Measurements from ENCODE around the gene SLC39A9. TPM values are rescaled to one million over a fixed set of nuclear protein-coding genes. Genes with fewer than 3 reads are reported as not detected.

SLC39A9 gene
- total and polyA plus RNA-seq, 2 experiments from 2014 or later = 17.7 to 48.1 TPM

DNA sequence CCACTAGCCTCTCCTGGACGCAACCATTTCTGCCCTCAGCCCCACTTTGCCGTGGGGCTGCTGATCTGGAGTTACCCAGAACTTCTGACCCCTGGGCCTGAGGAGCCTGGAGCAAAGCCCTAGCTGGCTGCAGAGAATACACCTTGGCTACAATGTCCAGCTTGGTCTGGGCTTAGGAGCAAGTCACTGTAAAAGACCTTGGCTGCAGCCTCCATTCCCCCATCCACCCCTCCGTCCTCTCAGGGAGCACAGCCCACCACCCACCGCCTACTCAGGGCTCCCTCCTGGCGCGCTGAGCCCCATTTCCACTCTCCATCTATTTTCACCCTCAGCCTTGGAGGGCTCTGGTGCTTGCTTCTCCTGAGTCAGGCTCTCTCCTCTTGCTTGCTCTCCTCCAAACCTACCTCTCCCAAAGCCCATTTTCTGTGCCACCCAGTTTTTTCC is 43.3 kb upstream of the SLC39A9 start:
- no peaks in the 10 kb centered on the region for H3K4me1 ChIP-seq (ENCODE audit: insufficient read depth)
- no peaks in the 10 kb centered on the region for H3K27me3 ChIP-seq (ENCODE audit: insufficient read depth)
- H3K79me2 ChIP-seq (replicated peaks; ENCODE audit: insufficient read depth) = no peaks in the 10 kb centered on the region
- no peak overlapping the region for H3K4me3 ChIP-seq
- H3K27ac ChIP-seq (ENCODE audit: low read depth) = no peak overlapping the region
- H3K4me2 ChIP-seq = no peak overlapping the region
- no peak overlapping the region for H3K4me3 Mint-ChIP-seq
- peaks cover 4% of the 10 kb centered on the region for H3K27me3 Mint-ChIP-seq (ENCODE audit: insufficient read depth, low read depth, poor library complexity)
- H3K9me2 ChIP-seq (ENCODE audit: insufficient read depth) = no peaks in the 10 kb centered on the region
- H3F3A ChIP-seq (replicated peaks; ENCODE audit: low read depth) = no peaks in the 10 kb centered on the region
- H3K27ac Mint-ChIP-seq = no peak overlapping the region
- H2AFZ ChIP-seq = no peak overlapping the region
- no peaks in the 10 kb centered on the region for H3K9me3 Mint-ChIP-seq
- H3K4me1 Mint-ChIP-seq = peaks cover 16% of the 10 kb centered on the region
- H3K36me3 Mint-ChIP-seq (ENCODE audit: low read depth) = no peaks in the 10 kb centered on the region
- DNase-seq (ENCODE audit: low spot score) = no peak
- no peak for ATAC-seq
- H4K20me1 ChIP-seq (replicated peaks; ENCODE audit: insufficient read depth) = no peaks in the 10 kb centered on the region
- no peaks in the 10 kb centered on the region for H3K36me3 ChIP-seq (ENCODE audit: insufficient read depth)
- no peak for TF ChIP-seq JUNB (IDR thresholded peaks at IDR 0.05; ENCODE audit: unreplicated experiment)

DNA sequence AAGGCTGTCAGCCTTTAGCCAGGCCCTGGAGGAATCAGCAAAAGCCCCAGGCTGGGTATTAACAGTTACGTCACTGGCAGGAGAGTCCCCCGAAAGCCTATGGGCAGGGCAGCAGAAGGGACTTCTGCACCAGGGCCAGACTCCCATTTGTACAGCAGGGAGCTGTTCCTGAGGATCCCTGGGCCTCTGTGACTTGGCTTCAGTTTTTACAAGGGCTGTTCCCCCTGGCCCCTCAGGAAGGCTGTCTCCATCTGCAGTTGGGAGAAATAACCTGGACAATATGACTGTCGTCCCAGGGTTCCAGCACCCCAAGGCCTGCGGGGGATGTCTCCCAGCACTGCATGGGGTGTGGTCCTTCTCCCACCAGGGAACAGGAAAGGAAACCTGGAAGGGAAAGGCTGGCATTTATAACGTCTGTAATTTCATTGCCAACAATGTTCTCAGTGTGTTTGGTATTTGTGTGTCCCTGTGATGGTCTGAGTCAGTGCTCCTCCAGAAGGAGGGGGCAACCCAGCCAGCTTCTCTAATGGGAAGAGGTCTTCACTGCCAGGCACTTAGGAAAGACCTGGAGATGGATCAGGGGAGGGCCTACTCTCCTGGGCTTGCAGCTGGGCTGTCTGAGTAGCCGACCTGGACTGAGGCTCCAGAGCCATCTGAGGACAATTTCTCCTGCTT is 42.7 kb upstream of the SLC39A9 start:
- no peak overlapping the region for H2AFZ ChIP-seq
- DNase-seq (ENCODE audit: low spot score) = no peak
- Mint-ChIP-seq H3K27ac (no peak overlapping the region), H3K36me3 (ENCODE audit: low read depth) (no peaks in the 10 kb centered on the region), H3K9me3 (no peaks in the 10 kb centered on the region), H3K27me3 (ENCODE audit: insufficient read depth, low read depth, poor library complexity) (peaks cover 4% of the 10 kb centered on the region), H3K4me3 (no peak overlapping the region), H3K4me1 (peaks cover 12% of the 10 kb centered on the region)
- H3K9me2 ChIP-seq (ENCODE audit: insufficient read depth) = no peaks in the 10 kb centered on the region
- no peak overlapping the region for H3K27ac ChIP-seq (ENCODE audit: low read depth)
- no peaks in the 10 kb centered on the region for H3K79me2 ChIP-seq (replicated peaks; ENCODE audit: insufficient read depth)
- H3K4me2 ChIP-seq = no peak overlapping the region
- ATAC-seq = no peak
- H3K4me3 ChIP-seq = no peak overlapping the region
- H3K4me1 ChIP-seq (ENCODE audit: insufficient read depth) = no peaks in the 10 kb centered on the region
- no peaks in the 10 kb centered on the region for H3K27me3 ChIP-seq (ENCODE audit: insufficient read depth)
- no peaks in the 10 kb centered on the region for H3K36me3 ChIP-seq (ENCODE audit: insufficient read depth)
- no peaks in the 10 kb centered on the region for H3F3A ChIP-seq (replicated peaks; ENCODE audit: low read depth)
- no peaks in the 10 kb centered on the region for H4K20me1 ChIP-seq (replicated peaks; ENCODE audit: insufficient read depth)
- TF ChIP-seq, protein P1, sequence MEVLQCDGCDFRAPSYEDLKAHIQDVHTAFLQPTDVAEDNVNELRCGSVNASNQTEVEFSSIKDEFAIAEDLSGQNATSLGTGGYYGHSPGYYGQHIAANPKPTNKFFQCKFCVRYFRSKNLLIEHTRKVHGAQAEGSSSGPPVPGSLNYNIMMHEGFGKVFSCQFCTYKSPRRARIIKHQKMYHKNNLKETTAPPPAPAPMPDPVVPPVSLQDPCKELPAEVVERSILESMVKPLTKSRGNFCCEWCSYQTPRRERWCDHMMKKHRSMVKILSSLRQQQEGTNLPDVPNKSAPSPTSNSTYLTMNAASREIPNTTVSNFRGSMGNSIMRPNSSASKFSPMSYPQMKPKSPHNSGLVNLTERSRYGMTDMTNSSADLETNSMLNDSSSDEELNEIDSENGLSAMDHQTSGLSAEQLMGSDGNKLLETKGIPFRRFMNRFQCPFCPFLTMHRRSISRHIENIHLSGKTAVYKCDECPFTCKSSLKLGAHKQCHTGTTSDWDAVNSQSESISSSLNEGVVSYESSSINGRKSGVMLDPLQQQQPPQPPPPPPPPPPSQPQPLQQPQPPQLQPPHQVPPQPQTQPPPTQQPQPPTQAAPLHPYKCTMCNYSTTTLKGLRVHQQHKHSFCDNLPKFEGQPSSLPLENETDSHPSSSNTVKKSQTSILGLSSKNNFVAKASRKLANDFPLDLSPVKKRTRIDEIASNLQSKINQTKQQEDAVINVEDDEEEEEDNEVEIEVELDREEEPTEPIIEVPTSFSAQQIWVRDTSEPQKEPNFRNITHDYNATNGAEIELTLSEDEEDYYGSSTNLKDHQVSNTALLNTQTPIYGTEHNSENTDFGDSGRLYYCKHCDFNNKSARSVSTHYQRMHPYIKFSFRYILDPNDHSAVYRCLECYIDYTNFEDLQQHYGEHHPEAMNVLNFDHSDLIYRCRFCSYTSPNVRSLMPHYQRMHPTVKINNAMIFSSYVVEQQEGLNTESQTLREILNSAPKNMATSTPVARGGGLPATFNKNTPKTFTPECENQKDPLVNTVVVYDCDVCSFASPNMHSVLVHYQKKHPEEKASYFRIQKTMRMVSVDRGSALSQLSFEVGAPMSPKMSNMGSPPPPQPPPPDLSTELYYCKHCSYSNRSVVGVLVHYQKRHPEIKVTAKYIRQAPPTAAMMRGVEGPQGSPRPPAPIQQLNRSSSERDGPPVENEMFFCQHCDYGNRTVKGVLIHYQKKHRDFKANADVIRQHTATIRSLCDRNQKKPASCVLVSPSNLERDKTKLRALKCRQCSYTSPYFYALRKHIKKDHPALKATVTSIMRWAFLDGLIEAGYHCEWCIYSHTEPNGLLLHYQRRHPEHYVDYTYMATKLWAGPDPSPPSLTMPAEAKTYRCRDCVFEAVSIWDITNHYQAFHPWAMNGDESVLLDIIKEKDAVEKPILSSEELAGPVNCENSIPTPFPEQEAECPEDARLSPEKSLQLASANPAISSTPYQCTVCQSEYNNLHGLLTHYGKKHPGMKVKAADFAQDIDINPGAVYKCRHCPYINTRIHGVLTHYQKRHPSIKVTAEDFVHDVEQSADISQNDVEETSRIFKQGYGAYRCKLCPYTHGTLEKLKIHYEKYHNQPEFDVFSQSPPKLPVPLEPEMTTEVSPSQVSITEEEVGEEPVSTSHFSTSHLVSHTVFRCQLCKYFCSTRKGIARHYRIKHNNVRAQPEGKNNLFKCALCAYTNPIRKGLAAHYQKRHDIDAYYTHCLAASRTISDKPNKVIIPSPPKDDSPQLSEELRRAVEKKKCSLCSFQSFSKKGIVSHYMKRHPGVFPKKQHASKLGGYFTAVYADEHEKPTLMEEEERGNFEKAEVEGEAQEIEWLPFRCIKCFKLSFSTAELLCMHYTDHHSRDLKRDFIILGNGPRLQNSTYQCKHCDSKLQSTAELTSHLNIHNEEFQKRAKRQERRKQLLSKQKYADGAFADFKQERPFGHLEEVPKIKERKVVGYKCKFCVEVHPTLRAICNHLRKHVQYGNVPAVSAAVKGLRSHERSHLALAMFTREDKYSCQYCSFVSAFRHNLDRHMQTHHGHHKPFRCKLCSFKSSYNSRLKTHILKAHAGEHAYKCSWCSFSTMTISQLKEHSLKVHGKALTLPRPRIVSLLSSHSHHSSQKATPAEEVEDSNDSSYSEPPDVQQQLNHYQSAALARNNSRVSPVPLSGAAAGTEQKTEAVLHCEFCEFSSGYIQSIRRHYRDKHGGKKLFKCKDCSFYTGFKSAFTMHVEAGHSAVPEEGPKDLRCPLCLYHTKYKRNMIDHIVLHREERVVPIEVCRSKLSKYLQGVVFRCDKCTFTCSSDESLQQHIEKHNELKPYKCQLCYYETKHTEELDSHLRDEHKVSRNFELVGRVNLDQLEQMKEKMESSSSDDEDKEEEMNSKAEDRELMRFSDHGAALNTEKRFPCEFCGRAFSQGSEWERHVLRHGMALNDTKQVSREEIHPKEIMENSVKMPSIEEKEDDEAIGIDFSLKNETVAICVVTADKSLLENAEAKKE (CRISPR knock-in tag; IDR thresholded peaks at IDR 0.05) = no peak
- TF ChIP-seq JUNB (IDR thresholded peaks at IDR 0.05; ENCODE audit: unreplicated experiment) = no peak
- no peak for TF ChIP-seq EZH2 (IDR thresholded peaks at IDR 0.05; ENCODE audit: low read depth, unreplicated experiment)
- TF ChIP-seq ZNF114 (CRISPR knock-in tag; IDR thresholded peaks at IDR 0.05) = no peak
- TF ChIP-seq, protein P2, sequence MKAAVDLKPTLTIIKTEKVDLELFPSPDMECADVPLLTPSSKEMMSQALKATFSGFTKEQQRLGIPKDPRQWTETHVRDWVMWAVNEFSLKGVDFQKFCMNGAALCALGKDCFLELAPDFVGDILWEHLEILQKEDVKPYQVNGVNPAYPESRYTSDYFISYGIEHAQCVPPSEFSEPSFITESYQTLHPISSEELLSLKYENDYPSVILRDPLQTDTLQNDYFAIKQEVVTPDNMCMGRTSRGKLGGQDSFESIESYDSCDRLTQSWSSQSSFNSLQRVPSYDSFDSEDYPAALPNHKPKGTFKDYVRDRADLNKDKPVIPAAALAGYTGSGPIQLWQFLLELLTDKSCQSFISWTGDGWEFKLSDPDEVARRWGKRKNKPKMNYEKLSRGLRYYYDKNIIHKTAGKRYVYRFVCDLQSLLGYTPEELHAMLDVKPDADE (IDR thresholded peaks at IDR 0.05) = no peak
- TF ChIP-seq, protein P3, sequence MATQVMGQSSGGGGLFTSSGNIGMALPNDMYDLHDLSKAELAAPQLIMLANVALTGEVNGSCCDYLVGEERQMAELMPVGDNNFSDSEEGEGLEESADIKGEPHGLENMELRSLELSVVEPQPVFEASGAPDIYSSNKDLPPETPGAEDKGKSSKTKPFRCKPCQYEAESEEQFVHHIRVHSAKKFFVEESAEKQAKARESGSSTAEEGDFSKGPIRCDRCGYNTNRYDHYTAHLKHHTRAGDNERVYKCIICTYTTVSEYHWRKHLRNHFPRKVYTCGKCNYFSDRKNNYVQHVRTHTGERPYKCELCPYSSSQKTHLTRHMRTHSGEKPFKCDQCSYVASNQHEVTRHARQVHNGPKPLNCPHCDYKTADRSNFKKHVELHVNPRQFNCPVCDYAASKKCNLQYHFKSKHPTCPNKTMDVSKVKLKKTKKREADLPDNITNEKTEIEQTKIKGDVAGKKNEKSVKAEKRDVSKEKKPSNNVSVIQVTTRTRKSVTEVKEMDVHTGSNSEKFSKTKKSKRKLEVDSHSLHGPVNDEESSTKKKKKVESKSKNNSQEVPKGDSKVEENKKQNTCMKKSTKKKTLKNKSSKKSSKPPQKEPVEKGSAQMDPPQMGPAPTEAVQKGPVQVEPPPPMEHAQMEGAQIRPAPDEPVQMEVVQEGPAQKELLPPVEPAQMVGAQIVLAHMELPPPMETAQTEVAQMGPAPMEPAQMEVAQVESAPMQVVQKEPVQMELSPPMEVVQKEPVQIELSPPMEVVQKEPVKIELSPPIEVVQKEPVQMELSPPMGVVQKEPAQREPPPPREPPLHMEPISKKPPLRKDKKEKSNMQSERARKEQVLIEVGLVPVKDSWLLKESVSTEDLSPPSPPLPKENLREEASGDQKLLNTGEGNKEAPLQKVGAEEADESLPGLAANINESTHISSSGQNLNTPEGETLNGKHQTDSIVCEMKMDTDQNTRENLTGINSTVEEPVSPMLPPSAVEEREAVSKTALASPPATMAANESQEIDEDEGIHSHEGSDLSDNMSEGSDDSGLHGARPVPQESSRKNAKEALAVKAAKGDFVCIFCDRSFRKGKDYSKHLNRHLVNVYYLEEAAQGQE (IDR thresholded peaks at IDR 0.05; ENCODE audit: unreplicated experiment) = no peak
- no peak for TF ChIP-seq STAT1 (IDR thresholded peaks at IDR 0.05; ENCODE audit: unreplicated experiment)
- TF ChIP-seq, protein P4, sequence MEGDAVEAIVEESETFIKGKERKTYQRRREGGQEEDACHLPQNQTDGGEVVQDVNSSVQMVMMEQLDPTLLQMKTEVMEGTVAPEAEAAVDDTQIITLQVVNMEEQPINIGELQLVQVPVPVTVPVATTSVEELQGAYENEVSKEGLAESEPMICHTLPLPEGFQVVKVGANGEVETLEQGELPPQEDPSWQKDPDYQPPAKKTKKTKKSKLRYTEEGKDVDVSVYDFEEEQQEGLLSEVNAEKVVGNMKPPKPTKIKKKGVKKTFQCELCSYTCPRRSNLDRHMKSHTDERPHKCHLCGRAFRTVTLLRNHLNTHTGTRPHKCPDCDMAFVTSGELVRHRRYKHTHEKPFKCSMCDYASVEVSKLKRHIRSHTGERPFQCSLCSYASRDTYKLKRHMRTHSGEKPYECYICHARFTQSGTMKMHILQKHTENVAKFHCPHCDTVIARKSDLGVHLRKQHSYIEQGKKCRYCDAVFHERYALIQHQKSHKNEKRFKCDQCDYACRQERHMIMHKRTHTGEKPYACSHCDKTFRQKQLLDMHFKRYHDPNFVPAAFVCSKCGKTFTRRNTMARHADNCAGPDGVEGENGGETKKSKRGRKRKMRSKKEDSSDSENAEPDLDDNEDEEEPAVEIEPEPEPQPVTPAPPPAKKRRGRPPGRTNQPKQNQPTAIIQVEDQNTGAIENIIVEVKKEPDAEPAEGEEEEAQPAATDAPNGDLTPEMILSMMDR (conservative IDR thresholded peaks at IDR 0.05; ENCODE audit: low read depth in 2 of 2) = no peak

All from GM23338 (cell line).